Trophoblast cell (in vitro differentiated cells and primary cell): ENCODE results near the gene PARD6B.
A peak's percentile ranks its signal among the peaks of the same experiment; 100 is the strongest.

Source experiments
- DNase-seq, 2 donors: peaks; one replicate each; pipeline ENCODE4 v3.0.0-alpha.2; 2016
- H2AFZ ChIP-seq: 2 replicates; pipeline ENCODE4 v1.6.1; 2013; ENCODE audit warnings: low read length, moderate library complexity, mild to moderate bottlenecking; ENCODE audit not compliant: insufficient read depth, poor library complexity
- H2AK5ac ChIP-seq: 2 replicates; pipeline ENCODE4 v1.6.1; 2013; ENCODE audit warnings: mild to moderate bottlenecking, low read length
- H2BK120ac ChIP-seq: 2 replicates; pipeline ENCODE4 v1.6.1; 2013; ENCODE audit warnings: low read length, mild to moderate bottlenecking, moderate library complexity; ENCODE audit not compliant: insufficient read depth, poor library complexity
- H2BK12ac ChIP-seq: 2 replicates; pipeline ENCODE4 v1.6.1; 2013; ENCODE audit warnings: mild to moderate bottlenecking, low read length, moderate library complexity
- H2BK5ac ChIP-seq: 2 replicates; pipeline ENCODE4 v1.6.1; 2013; ENCODE audit warnings: low read length, low read depth, moderate library complexity, mild to moderate bottlenecking; ENCODE audit not compliant: poor library complexity
- H3K14ac ChIP-seq: 2 replicates; pipeline ENCODE4 v1.6.1; 2013; ENCODE audit warnings: mild to moderate bottlenecking, low read length
- H3K18ac ChIP-seq: 2 replicates; pipeline ENCODE4 v1.6.1; 2013; ENCODE audit warnings: mild to moderate bottlenecking, low read length
- H3K23ac ChIP-seq: 2 replicates; pipeline ENCODE4 v1.6.1; 2013; ENCODE audit warnings: low read length
- H3K27ac ChIP-seq: 2 replicates; pipeline ENCODE4 v1.5.1; 2013; ENCODE audit warnings: low read depth, mild to moderate bottlenecking, inconsistent platforms, low read length, moderate library complexity
- H3K27me3 ChIP-seq: 2 replicates; pipeline ENCODE4 v1.6.1; 2013; ENCODE audit warnings: inconsistent platforms, mild to moderate bottlenecking, low read length, moderate library complexity; ENCODE audit not compliant: insufficient read depth
- H3K36me3 ChIP-seq, 2 experiments: 1 replicate in 1 of 2; 2 replicates in 1 of 2; pipeline ENCODE4 v1.6.1; 2013; ENCODE audit warnings: low read length in 2 of 2, mild to moderate bottlenecking in 2 of 2, moderate library complexity in 1 of 2; ENCODE audit not compliant: insufficient read depth in 2 of 2, control insufficient read depth in 1 of 2
- H3K4ac ChIP-seq: 2 replicates; pipeline ENCODE4 v1.6.1; 2013; ENCODE audit warnings: low read depth, mild to moderate bottlenecking, low read length, moderate library complexity
- H3K4me1 ChIP-seq, 2 experiments: 1 replicate in 1 of 2; 2 replicates in 1 of 2; pipeline ENCODE4 v1.6.1; 2013; ENCODE audit warnings: low read length in 2 of 2, mild to moderate bottlenecking in 2 of 2, moderate library complexity in 1 of 2; ENCODE audit not compliant: insufficient read depth in 2 of 2, control insufficient read depth in 1 of 2
- H3K4me2 ChIP-seq: 2 replicates; pipeline ENCODE4 v1.6.1; 2013; ENCODE audit warnings: inconsistent platforms, mild to moderate bottlenecking, low read length, moderate library complexity
- H3K4me3 ChIP-seq: 2 replicates; pipeline ENCODE4 v1.5.1; 2013; ENCODE audit warnings: mild to moderate bottlenecking, low read depth, low read length, inconsistent platforms
- H3K79me1 ChIP-seq: one replicate; pipeline ENCODE4 v1.6.1; 2013; ENCODE audit warnings: low read length
- H3K79me2 ChIP-seq: 2 replicates; pipeline ENCODE4 v1.6.1; 2013; ENCODE audit warnings: low read length, mild to moderate bottlenecking; ENCODE audit not compliant: control insufficient read depth, insufficient read depth, poor library complexity
- H3K9ac ChIP-seq: 2 replicates; pipeline ENCODE4 v1.6.1; 2013; ENCODE audit warnings: mild to moderate bottlenecking, low read length
- H3K9me3 ChIP-seq: 2 replicates; pipeline ENCODE4 v1.6.1; 2013; ENCODE audit warnings: low read depth, mild to moderate bottlenecking, control low read depth, inconsistent platforms, low read length; ENCODE audit not compliant: insufficient read depth
- H4K12ac ChIP-seq: 2 replicates; pipeline ENCODE4 v1.6.1; 2013; ENCODE audit warnings: low read depth, mild to moderate bottlenecking, low read length, moderate library complexity
- H4K8ac ChIP-seq: 2 replicates; pipeline ENCODE4 v1.6.1; 2013; ENCODE audit warnings: low read depth, mild to moderate bottlenecking, low read length, moderate library complexity
- H4K91ac ChIP-seq: one replicate; pipeline ENCODE4 v1.6.1; 2013; ENCODE audit warnings: low read depth, mild to moderate bottlenecking, low read length, moderate library complexity
- WGBS: extraction: QIAGEN DNeasy Blood & Tissue Kit; methylation state at CpG from one replicate; pipeline ENCODE4 v1.1.7; 2013; ENCODE audit warnings: missing lambda C conversion rate; ENCODE audit not compliant: insufficient read length, insufficient coverage; ENCODE audit errors: extremely low coverage; 5-methylcytosine and 5-hydroxymethylcytosine counted together

Gene PARD6B

GRCh38 chr20:50691573-50692551 lies 39.5 kb upstream of the PARD6B start:
- Histone ChIP-seq H3K18ac (no peak overlapping the region), H3K79me2 (no peaks in the 10 kb centered on the region), H3K36me3 (no peaks in the 10 kb centered on the region), H3K9ac (no peak overlapping the region), H3K23ac (no peak overlapping the region), H3K79me1 (peaks cover 2% of the 10 kb centered on the region), H2AK5ac (no peak overlapping the region), H3K14ac (no peak overlapping the region), H4K8ac (no peak overlapping the region), H4K12ac (no peak overlapping the region), H3K9me3 (no peaks in the 10 kb centered on the region), H2AFZ (no peak overlapping the region), H3K27ac (no peak overlapping the region), H3K4ac (no peak overlapping the region), H3K4me3 (no peak overlapping the region), H3K27me3 (no peaks in the 10 kb centered on the region), H2BK120ac (no peak overlapping the region), H2BK12ac (no peak overlapping the region), H2BK5ac (no peak overlapping the region), H3K4me1 (peaks cover 9 to 17% of the 10 kb centered on the region in 2 experiments), H4K91ac (no peak overlapping the region), H3K4me2 (peak overlapping the region; percentile 66)
- WGBS = no CpG with 5 or more reads among the region's 23 CpGs
- no peak for DNase-seq

- no CpG with 5 or more reads among the region's 2 CpGs for WGBS
- Histone ChIP-seq H2AK5ac (no peak overlapping the region), H4K91ac (no peak overlapping the region), H2AFZ (no peak overlapping the region), H3K27ac (no peak overlapping the region), H2BK12ac (no peak overlapping the region), H4K8ac (no peak overlapping the region), H3K9ac (no peak overlapping the region), H3K4me1 (peaks cover 9 to 15% of the 10 kb centered on the region in 2 experiments), H3K9me3 (no peaks in the 10 kb centered on the region), H3K36me3 (no peaks in the 10 kb centered on the region), H3K4me3 (no peak overlapping the region), H3K79me2 (no peaks in the 10 kb centered on the region), H2BK5ac (no peak overlapping the region), H3K18ac (no peak overlapping the region), H2BK120ac (no peak overlapping the region), H3K27me3 (no peaks in the 10 kb centered on the region), H3K23ac (no peak overlapping the region), H3K14ac (no peak overlapping the region), H3K4ac (no peak overlapping the region), H3K4me2 (no peak overlapping the region), H3K79me1 (peaks cover 2% of the 10 kb centered on the region), H4K12ac (no peak overlapping the region)
- DNase-seq = no peak
Measured at GRCh38 chr20:50692552-50692933, 38.8 kb upstream of the PARD6B start.

GRCh38 chr20:50693001-50693400 lies 38.4 kb upstream of the PARD6B start:
- H3K9ac ChIP-seq = no peak overlapping the region
- no peak for DNase-seq
- H2AK5ac ChIP-seq = no peak overlapping the region
- H3K4me1 ChIP-seq = peaks cover 9 to 15% of the 10 kb centered on the region in 2 experiments
- no peak overlapping the region for H3K18ac ChIP-seq
- no peaks in the 10 kb centered on the region for H3K27me3 ChIP-seq
- no peak overlapping the region for H2AFZ ChIP-seq
- H2BK12ac ChIP-seq = no peak overlapping the region
- H2BK120ac ChIP-seq = no peak overlapping the region
- H3K36me3 ChIP-seq = no peaks in the 10 kb centered on the region
- WGBS = no CpG with 5 or more reads among the region's 1 CpG
- H3K9me3 ChIP-seq = no peaks in the 10 kb centered on the region
- H3K23ac ChIP-seq = no peak overlapping the region
- H4K8ac ChIP-seq = no peak overlapping the region
- no peak overlapping the region for H3K4me3 ChIP-seq
- H3K27ac ChIP-seq = no peak overlapping the region
- H3K79me2 ChIP-seq = no peaks in the 10 kb centered on the region
- H2BK5ac ChIP-seq = no peak overlapping the region
- H4K12ac ChIP-seq = no peak overlapping the region
- no peak overlapping the region for H3K4me2 ChIP-seq
- H3K79me1 ChIP-seq = peaks cover 2% of the 10 kb centered on the region
- H3K14ac ChIP-seq = no peak overlapping the region
- H3K4ac ChIP-seq = no peak overlapping the region
- H4K91ac ChIP-seq = no peak overlapping the region

DNA sequence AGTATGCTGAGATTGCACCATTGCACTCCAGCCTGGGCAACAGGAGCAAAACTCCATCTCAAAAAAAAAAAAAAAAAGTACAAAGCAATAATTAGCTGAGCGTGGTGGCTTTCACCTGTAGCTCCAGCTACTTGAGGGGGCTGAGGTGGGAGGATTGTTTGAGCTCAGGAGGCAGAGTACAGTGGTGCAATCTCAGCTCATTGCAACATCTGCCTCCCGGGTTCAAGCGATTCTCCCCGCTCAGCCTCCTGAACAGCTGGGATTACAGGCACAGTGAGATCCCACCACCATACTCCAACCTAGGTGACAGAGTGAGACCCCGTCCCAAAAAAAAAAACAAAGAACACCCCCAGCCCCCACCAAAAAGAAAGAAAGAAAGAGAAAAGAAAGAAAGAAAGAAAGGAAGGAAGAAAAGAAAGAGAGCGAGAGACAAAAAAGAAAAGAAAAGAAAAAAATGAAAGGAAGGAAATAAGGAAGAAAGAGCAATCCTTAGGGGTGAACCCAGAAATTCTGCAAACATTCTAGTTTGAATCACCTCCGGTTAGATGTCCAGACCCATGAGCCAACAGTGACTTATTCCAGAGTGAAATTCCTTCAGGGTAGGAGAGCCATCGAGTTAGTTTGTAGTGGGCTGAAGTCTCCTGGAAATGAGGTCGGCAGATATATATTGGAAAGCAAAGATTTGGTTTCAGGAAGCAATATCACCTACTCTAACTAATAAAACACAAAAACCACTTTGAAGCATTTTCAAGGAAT lies 36.8 kb upstream of the PARD6B start:
- H3K36me3 ChIP-seq = no peaks in the 10 kb centered on the region
- no peak overlapping the region for H4K8ac ChIP-seq
- no peak overlapping the region for H3K23ac ChIP-seq
- H3K9me3 ChIP-seq = no peaks in the 10 kb centered on the region
- H3K4me2 ChIP-seq = no peak overlapping the region
- no peak overlapping the region for H4K91ac ChIP-seq
- H3K18ac ChIP-seq = no peak overlapping the region
- H2AK5ac ChIP-seq = no peak overlapping the region
- DNase-seq = no peak
- H3K27ac ChIP-seq = no peak overlapping the region
- H3K9ac ChIP-seq = no peak overlapping the region
- H3K79me1 ChIP-seq = peaks cover 2% of the 10 kb centered on the region
- H3K4ac ChIP-seq = no peak overlapping the region
- no peaks in the 10 kb centered on the region for H3K27me3 ChIP-seq
- no peak overlapping the region for H3K14ac ChIP-seq
- H3K4me3 ChIP-seq = no peak overlapping the region
- H3K4me1 ChIP-seq = peaks cover 9 to 15% of the 10 kb centered on the region in 2 experiments
- WGBS = no CpG with 5 or more reads among the region's 9 CpGs
- no peak overlapping the region for H2BK120ac ChIP-seq
- no peak overlapping the region for H2AFZ ChIP-seq
- H2BK5ac ChIP-seq = no peak overlapping the region
- no peak overlapping the region for H2BK12ac ChIP-seq
- no peaks in the 10 kb centered on the region for H3K79me2 ChIP-seq
- no peak overlapping the region for H4K12ac ChIP-seq
